Right forelimb (tissue), 1 donor: ENCODE results near the gene TTC38.
A peak's percentile ranks its signal among the peaks of the same experiment; 100 is the strongest.

Source experiments
- DNase-seq: peaks from one replicate; pipeline ENCODE4 v3.0.0-alpha.2; 2018

The TTC38 gene

DNA sequence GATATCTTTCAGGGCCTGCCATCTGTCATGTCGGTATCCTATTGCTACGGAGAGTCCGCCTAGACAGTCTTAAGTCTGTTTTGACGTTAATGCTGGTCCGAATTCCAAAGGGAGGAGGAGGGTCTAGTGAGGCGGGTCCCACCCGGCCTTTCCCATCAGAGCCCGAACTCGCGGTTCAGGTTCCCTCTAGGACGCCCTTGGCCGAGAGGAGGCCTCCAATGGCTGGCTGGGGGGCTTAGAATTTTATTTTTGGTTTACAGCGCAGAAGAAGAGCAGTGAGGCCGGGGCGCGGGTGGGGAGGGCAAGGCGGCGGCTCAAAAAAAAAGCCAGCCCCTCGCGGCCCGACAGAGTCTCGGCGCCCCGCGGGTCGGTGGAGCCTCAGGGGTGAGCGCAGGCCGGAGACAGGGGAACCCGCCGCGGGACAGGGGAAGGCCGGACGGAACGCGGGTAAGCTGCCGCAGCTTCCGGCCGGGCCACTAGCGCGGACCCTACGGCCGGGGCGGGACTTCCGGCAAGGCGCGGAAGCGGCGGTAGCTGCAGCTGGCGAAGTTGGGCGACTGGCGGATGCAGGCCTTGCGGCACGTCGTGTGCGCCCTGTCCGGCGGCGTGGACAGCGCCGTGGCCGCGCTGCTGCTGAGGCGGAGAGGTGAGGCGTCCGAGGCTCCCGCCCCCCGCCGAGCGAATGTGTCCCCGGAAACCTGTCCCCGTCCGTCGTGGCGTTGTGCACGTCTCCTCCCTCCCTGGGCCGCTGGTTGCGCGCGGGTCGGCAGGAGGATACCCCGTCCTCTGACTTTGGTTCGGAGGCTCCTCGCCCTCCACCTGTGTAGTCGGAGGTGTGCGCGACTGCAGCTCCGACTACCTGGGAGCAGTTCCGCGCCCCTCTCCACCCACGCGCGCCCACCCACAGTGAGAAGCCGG is 67.7 kb downstream of the TTC38 start, which contains the start of gene TRMU:
Gene TRMU, plus strand, starts transcription at position 514 of the 918 bp plus-strand sequence. Its CDS starts 51 bp downstream, at position 565.
- peak; percentile 90 for DNase-seq

DNA sequence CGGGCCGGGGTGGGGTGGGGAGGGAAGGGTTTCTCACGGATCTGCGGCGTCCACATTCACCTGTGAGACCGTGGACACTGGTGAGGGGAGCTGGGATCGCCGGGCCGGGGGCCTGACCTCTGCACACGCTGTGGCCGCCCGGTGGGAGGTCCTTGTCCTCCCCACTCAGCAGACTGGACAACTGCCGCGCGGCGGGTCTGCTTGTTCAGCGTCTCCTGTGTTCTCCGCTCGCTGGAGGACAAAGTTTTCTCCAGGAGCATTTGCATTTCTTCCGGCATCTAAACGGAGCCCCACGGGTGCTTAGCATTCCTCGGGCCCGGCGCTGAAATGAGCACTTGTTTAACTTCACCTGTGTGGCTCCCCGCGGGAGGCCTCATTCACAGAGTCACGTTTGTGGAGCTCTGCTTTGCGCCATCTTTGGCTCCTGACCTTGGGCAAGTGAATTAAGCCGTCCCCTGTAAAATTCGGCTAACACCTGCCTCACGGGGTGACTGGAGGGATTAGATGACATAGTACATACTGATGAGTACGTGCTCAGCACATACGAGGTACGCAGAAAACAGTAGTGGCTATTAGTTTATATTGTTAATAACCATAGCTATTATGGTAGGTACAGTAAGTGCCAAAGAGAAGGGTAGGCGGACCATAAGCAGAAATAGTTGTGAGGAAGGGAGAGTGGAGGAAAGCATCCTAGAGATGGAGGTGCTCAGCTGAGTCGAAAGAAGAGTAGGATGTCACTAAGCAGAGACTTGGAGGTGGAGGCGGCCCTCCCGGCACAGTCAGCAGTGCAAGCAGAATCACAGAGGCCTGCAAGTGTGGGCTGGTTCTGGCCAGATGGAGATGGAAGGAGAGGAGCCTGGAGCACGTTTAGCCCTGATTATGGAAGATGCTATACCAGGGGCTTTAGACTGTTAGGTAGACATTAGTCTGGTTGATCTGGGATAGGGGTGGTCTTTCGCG is 68.6 kb downstream of the TTC38 start:
- DNase-seq, result no peak

- no peak for DNase-seq
Measured at GRCh38 chr22:46337870-46338269, 70.1 kb downstream of the TTC38 start.

DNA sequence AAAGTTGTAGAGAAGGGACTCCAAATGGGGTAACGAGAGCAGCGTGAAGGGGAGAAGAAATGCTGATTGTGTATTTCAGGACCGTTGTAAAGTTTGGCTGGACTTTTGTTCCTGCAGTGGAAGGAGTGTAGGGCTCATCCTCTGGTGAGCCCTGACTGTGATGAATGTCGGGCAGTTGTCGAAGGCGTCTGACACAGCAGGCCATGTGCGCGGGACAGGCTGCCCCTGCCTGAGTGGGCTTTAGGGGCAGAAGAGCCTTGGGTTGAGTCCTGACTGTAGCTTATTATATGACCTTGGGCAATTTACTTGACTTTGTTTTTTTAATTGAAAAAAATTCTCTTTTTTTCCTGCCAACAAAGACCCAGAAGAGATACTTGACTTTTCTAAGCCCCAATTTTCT is 70.8 kb downstream of the TTC38 start:
- no peak for DNase-seq

- DNase-seq, result no peak
Measured at GRCh38 chr22:46339956-46340355, 72.1 kb downstream of the TTC38 start.

DNA sequence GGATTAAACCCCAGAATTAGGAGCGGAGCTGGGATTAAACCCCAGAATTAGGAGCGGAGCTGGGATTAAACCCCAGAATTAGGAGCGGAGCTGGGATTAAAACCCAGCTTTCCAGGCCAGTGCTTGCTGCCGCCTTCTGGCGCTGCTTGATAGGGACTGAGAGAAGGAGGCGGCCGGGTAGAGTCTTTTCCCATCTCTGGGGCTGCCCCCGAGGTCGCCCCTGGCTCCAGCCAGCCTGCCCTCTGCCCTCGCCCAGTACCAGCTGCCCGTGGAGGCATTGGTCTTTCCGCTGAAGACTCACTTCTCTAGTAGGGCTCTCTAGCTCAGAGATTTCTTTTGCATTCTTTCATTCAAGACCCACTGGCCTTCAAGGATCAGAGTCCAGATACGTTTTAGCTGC is 72.9 kb downstream of the TTC38 start:
- DNase-seq, result no peak
